ENCODE measurements around the gene HDAC11.

DNA sequence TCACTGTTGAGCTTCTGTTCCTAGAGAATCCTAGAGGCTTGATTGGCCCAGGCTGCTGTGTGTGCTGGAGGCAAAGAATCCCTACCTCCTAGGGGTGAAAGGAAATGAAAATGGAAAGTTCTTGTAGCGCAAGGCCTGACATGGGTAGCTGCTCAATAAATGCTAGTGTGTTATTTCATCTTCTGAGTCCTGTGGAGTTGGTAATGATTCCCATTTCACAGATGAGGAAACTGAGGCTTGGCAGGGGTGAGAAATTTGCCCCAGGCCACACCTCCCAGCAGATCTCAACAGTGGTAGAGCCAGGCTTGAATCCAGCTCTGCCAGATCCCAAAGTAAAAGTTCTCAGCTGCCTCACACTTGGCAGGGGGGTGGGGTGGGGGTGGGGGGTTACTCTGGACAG, 26.1 kb downstream of the HDAC11 start:
- no peak for TF ChIP-seq EZH2 (IDR thresholded peaks at IDR 0.05; ENCODE audit: low read length, missing control alignments)
- TF ChIP-seq, protein P1, sequence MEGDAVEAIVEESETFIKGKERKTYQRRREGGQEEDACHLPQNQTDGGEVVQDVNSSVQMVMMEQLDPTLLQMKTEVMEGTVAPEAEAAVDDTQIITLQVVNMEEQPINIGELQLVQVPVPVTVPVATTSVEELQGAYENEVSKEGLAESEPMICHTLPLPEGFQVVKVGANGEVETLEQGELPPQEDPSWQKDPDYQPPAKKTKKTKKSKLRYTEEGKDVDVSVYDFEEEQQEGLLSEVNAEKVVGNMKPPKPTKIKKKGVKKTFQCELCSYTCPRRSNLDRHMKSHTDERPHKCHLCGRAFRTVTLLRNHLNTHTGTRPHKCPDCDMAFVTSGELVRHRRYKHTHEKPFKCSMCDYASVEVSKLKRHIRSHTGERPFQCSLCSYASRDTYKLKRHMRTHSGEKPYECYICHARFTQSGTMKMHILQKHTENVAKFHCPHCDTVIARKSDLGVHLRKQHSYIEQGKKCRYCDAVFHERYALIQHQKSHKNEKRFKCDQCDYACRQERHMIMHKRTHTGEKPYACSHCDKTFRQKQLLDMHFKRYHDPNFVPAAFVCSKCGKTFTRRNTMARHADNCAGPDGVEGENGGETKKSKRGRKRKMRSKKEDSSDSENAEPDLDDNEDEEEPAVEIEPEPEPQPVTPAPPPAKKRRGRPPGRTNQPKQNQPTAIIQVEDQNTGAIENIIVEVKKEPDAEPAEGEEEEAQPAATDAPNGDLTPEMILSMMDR (conservative IDR thresholded peaks at IDR 0.05 in 1 of 2, IDR thresholded peaks at IDR 0.05 in 1 of 2; ENCODE audit: low read depth in 1 of 2, low read length in 2 of 2), result no peak

Data from fibroblast of lung (primary cell).